ENCODE data around the gene TNPO2.
A peak's percentile ranks its signal among the peaks of the same experiment; 100 is the strongest.
"Not testable (repeated sequence)": the region's sequence is repeated elsewhere in the genome, so short reads cannot be mapped to it uniquely, and the experiment has no call there.

Gene TNPO2

DNA sequence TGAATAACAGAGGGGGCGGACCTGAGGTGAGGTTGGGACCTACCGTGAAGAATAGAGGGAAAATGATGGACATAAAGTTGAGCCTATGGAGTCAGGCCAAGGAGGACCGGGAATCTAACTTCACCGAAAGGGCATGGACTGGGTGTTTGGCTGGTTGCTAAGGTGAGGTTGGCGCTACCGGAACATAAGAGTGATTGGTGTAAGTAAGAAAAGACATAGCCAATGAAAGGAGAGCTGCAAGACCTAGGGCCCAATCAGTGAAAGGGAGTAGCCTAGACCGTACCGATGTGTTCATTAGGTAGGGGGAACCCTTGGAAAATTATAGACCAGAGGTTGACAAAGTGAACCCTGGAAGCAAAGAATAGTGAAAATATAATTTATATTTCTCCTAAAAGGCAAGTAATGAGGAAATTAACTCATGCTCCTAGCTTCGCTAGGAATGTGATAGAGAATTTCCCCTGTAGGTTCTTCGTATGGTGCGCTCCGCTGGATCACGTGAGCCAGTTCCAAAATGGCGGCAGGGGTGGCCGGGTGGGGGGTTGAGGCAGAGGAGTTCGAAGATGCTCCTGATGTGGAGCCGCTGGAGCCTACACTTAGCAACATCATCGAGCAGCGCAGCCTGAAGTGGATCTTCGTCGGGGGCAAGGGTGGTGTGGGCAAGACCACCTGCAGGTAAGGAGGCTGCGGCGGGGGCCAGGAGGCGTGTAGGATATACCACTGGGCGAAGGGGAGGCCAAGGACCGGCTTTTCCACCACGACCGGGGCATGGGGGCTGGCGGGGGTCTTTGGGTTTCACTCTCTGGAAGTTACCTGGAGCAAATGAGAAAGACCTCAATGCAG is 13.5 kb upstream of the TNPO2 start, which contains the start of gene GET3:
Gene GET3, plus strand, starts transcription at position 503 of the 840 bp plus-strand sequence. Its CDS starts 9 bp downstream, at position 512.
- peak; percentile 99 for DNase-seq

- DNase-seq, result no peak
These were observed 9.9 kb upstream of the TNPO2 start for GRCh38 chr19:12733369-12734214.

- DNase-seq, result no peak
These were observed 7.6 kb upstream of the TNPO2 start for GRCh38 chr19:12731337-12731736.

DNA sequence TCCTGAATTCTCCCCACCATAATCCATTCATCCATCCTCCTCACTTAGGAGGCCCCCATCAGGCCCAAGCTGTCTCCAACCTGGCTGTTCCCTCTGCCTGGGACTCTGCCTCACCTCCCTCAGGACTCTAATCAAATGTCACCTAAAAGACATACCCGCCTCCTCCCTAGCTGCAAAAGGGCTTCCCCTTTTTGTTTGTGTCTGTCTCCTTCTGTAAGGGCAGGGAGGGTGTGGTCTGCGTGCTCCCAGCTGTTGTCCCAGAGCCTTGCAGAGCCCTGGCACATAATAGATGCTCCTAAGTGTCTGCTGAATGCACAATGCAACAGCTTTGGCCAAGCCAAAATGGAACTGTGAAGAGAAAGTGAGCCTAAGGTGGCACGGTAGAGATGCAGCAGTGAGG is 6.3 kb upstream of the TNPO2 start:
- no peak for DNase-seq

- DNase-seq, result no peak
These were observed 4.2 kb upstream of the TNPO2 start for GRCh38 chr19:12727745-12728433.

- DNase-seq, result no peak
These were observed 3.2 kb upstream of the TNPO2 start for GRCh38 chr19:12726988-12727316.

DNA sequence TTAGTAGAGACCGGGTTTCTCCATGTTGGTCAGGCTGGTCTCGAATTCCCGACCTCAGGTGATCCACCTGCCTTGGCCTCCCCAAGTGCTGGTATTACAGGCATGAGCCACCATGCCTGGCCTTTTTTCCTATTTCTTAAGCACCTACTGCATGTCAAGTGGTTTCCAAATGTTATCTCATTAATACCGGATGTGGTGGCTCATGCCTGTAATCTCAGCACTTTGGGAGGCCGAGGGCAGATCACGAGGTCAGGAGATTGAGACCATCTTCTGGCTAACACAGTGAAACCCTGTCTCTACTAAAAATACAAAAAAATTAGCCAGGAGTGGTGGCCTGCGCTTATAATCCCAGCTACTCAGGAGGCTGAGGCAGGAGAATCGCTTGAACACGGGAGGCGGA is 1.9 kb upstream of the TNPO2 start:
- not testable (repeated sequence) for DNase-seq

- DNase-seq, result no peak
These were observed 421 bp downstream of the TNPO2 start for GRCh38 chr19:12723381-12723640.

DNA sequence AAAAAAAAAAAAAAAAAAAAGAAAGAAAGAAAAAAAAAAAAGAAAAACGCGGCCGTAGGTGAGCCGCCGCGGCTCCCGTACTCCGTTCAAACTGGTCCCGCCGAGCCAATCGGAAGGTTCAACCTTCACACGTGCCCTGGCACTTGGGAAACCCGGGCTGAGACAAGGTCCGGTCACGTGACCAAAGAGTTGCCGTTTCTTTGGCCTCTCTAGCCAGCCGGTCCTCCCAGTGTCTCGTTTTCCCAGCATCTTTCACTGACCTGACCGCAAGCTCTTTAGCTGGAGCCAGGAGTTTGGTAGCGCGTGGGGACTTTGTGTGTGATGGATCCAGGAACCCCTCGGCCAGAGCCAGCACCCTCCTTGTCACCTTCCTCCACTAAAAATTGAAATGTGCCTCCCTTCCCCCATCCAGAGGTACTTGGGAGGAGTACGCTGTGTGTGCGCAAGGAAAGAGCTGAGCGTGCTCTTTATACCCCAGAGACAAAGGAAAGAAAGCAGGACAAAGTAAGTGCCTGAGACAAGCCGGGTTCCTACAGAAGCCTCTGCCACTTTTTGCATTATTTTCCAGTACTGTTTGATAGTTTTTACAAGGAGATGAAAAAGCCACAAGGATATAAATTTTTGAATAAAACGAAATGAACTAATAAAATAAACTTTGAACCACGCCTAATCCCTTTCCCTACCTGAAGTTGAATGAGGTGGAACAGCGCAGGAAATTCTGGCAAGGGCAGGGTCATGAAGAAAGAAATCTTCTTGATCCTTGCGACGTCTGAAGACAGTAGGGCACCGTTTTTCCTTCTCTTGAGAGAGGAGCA is 959 bp downstream of the TNPO2 start:
- peak; percentile 91 for DNase-seq

GRCh38 chr19:12721656-12722565 is 1.8 kb downstream of the TNPO2 start:
- no peak for DNase-seq

- DNase-seq, result no peak
These were observed 2.7 kb downstream of the TNPO2 start for GRCh38 chr19:12720851-12721655.

- DNase-seq, result no peak
These were observed 3.4 kb downstream of the TNPO2 start for GRCh38 chr19:12720296-12720695.

GRCh38 chr19:12715929-12716328 is 7.8 kb downstream of the TNPO2 start:
- no peak for DNase-seq

DNA sequence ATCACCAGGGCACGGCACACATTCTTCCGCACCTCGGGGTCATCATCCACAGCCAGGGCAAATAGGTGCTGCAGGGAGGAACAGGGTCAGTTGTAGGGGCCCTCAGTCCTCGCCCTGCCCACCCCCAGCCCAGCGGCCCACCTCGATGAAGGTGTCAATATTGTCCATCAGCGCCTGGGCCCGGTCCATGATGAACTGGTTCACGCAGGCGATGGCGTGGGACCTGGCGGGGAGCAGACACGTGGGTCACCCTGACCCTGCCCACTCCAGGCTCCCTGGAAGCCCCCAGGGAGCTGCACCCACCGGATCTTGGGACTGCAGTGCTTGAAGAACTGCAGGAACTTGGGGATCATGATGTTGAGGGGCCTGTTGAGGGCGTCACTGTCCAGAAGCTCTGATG is 8.6 kb downstream of the TNPO2 start:
- no peak for DNase-seq

- not testable (repeated sequence) for DNase-seq
These were observed 10.4 kb downstream of the TNPO2 start for GRCh38 chr19:12713304-12713703.

GRCh38 chr19:12712077-12712476 is 11.7 kb downstream of the TNPO2 start:
- not testable (repeated sequence) for DNase-seq

DNA sequence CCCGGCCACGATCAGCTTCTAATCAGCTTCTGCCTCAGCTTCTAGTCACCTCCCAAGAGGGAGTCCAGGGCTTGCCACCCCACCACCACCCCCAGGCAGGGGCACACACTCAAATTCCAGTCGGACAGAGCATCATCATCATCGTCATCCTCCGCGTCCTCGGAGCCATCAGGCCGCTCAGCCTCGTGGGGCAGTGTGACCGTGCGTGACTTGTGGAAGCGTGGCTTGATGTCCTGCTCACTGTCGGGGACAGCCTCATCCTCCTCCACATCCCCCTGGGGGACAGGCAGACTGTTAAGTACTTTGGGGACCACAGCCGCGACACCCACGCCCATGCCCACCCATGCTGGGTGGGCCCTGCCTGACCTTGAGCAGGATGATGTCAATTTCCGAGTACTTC is 12.5 kb downstream of the TNPO2 start:
- no peak for DNase-seq

DNA sequence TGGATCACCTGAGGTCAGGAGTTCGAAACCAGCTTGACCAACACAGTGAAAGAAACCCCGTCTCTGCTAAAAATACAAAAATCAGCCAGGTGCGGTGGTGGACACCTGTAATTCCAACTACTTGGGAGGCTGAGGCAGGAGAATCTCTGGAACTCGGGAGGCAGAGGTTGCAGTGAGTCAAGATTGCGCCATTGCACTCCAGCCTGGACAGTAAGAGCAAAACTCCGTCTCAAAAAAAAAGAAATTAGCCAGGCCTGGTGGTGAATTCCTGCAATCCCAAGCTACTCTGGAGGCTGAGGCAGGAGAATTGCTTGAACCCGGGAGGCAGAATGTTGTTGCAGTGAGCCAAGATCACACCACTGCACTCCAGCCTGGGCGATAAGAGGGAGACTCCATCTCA is 15.1 kb downstream of the TNPO2 start:
- DNase-seq, result no peak

DNA sequence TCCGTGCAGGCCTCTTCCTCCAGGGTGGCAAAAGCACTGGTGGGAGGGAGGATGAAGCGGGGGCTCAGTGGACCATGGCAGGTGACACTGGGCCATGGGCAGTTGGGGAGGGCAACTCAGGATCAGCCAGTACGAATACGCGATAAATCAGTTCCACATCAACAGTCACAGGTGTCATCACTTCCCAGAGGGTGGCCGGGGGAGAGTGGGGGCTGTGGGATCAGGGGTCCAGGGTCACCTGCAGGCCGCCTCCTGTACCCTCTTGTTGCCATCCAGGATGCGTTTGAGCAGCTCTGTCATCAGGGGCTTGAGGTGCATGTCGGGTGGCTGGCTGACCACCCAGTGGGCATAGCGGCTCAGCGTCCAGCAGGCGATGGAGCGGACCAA is 17.4 kb downstream of the TNPO2 start:
- DNase-seq, result no peak

DNA sequence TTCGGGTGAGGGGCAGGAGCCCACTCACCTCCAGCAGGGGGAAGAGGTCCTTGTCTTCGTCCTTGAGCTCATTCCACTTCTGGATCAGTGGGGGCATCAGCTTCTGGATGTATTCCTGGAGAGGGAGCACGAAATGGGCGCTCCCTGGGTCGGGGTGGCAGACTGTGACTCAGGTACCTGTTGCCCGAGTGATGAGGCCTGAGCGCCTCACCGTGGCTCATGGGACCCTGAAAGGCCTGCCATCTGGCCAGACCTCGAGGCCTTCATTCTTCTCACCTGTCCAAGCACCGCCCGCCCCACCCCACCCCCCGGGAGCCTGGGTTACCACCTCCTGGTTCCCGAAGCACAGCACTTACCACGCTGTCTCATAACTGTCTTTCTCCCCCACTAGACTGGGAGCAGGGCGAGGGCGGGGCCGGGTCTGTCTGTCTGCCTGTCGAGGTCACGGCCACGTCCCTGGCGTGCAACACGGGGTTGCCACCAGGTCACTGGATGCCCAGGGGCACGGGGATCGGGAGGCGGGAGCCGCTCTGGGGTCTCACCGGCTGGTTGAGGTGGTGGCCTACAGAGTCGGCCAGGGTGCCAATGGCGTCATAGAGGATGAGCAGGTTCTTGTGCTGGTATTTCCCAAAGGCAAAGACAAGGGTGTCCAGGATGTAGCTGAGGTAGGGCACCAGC is 17.9 kb downstream of the TNPO2 start:
- DNase-seq, result no peak

All from NCI-H1436 treated with DMSO at 0.1 percent for 48 hours (cell line).